HG02970 (cell line): ENCODE data around the gene TMEM119.
"Not testable (repeated sequence)": the region's sequence is repeated elsewhere in the genome, so short reads cannot be mapped to it uniquely, and the experiment has no call there.

ENCODE experiments used
- ATAC-seq: cut with Tn5 transposase; IDR thresholded peaks from one replicate; pipeline ENCODE4 v1.9.1; 2021; ENCODE audit warnings: mild to moderate bottlenecking, moderate library complexity, moderate number of reproducible peaks; ENCODE audit not compliant: unreplicated experiment, low FRiP score

TMEM119 gene

GRCh38 chr12:108635201-108635996, 37.5 kb upstream of the TMEM119 start:
- peak; percentile 40 for ATAC-seq

DNA sequence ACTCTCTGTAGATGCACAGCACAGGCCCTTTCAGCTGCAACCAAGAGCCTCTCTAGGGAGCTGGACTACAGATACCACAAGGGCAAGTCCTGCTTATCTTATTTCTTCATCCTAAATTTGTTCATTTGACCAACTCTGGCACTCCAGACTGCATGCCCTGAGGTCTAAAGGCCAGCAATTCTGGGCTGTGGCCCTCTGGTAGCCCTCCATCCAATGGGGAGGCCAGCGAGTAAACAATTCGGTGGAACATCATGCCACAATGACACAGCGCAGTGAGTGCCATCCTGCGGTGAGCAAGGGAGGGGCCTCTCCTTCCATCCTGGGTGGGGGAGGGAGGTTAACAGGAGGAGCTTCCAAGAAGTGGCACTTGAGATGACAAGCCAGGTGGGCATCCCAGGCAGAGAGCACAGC, 36.5 kb upstream of the TMEM119 start:
- ATAC-seq: no peak

GRCh38 chr12:108633534-108634248, 35.8 kb upstream of the TMEM119 start, which contains the start of gene SELPLG:
TSS of gene SELPLG (minus strand) at chr12:108633894. CDS start at chr12:108624307, 9,587 bp downstream.
- peak; percentile 49 for ATAC-seq

GRCh38 chr12:108633081-108633533, 35.2 kb upstream of the TMEM119 start:
- no peak for ATAC-seq

DNA sequence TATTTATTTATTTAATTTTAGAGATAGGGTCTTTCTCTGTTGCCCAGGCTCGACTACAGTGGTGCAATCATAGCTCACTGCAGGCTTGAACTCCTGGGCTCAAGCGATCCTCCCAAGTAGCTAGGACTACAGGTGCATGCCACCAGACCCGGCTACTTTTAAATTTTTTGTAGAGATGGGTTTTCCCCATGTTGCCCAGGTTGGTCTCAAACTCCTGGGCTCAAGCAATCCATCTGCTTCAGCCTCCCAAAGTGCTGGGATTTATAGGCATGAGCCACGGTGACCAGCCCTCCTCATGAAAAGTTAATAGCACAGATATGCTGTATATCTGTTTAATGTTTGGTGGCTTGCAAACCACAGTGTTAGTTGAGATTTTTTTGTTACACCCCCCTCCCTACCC, 33.4 kb upstream of the TMEM119 start:
- not testable (repeated sequence) for ATAC-seq

GRCh38 chr12:108630481-108631207, 32.8 kb upstream of the TMEM119 start:
- no peak for ATAC-seq

GRCh38 chr12:108629824-108630476, 32.1 kb upstream of the TMEM119 start:
- ATAC-seq: no peak

DNA sequence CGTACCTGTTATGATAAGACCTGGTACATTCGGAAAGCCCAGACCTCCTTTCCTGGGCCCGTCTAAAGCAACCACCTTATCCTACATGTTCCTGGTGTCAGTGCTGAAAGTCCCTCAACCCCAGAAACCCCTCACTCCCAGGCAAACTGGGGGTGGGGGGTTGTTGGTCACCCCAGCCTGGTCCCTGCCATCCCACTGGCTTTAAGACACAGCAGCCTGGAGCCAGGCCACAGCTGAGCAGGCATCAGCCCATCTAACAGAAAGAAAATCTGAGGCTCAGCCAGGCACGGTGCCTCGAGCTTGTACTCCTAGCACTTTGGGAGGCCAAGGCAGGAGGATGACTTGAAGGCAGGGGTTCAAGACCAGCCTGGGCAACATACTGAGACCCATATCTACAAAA, 31.3 kb upstream of the TMEM119 start:
- ATAC-seq: no peak

DNA sequence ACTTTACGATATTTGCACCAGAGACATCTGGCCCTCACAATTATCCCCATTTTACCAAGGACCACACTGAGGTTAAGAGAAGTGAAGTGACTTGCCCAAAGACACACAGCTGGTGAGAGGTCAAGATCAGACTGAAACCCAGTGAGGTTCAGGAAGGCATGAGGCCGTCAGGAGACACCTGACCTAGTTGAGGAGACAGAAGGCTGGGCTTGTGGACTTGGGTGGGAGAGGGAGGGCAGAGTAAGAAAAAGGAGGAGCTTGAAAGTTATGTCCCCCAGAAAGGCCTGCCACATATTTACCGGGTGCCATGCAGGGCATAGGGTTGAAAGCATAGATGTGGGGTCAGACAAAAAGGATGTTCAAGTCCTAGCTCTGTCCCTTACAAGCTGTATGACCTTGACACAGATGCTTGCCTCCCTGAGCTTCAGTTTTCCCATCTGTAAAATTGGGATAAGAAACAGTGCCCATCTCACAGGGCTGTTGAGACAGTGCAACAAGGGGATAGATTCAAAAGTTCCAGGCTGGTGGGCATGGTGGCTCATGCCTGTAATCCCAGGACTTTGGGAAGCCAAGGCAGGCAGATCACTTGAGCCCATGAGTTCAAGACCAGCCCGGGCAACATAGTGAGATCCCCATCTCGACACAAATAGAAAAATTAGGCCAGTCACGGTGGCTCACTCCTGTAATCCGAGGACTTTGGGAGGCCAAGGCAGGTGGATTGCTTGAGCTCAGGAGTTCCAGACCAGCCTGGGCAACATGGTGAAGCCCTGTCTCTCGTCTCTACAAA, 29.4 kb upstream of the TMEM119 start:
- no peak for ATAC-seq

DNA sequence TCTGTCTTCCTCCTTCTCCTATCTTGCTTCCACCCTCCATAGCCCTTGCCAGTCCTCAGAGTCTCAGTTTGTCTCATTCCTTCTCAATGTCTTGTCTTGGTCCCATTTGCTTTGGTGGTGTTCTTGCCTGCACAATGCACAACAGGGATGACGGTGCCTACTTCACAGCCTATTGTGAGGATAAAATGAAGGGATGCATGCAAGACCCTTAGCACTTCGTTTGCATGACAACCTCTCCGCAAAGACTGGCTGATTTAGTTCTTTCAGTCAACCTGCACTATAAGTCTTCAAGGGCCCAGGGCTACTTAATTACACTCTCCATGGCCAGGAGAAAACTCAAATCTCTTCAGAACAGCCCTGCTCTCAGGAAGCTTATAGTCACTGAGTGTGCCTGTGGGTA, 27.3 kb upstream of the TMEM119 start:
- no peak for ATAC-seq

GRCh38 chr12:108623577-108623976, 25.7 kb upstream of the TMEM119 start:
- ATAC-seq: no peak

GRCh38 chr12:108622921-108623514, 25.1 kb upstream of the TMEM119 start:
- ATAC-seq: no peak

DNA sequence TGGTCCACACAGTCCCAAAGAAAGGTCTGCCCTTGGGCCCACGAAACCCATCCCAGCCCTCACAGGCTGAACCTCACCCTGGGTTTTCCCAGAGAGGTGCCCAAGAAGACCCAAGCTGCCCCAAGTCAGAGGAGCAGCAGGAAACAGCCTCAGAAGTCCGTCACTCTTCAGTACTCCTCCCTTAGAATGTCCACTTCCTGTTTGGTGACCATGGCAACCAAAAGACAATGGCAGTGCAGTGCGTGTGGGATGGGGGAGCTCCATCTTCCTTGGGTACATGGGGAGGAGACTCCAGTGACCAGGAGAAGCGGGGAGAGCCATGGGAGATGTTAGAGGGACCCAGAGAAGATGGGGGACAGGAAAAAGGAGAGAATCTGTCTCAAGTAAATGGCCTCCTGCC, 24.5 kb upstream of the TMEM119 start:
- no peak for ATAC-seq

- ATAC-seq: no peak
Observed at GRCh38 chr12:108621161-108621560, 23.3 kb upstream of the TMEM119 start.

- ATAC-seq: no peak
Observed at GRCh38 chr12:108620236-108620879, 22.5 kb upstream of the TMEM119 start.

- ATAC-seq: no peak
Observed at GRCh38 chr12:108619369-108620160, 21.7 kb upstream of the TMEM119 start.

GRCh38 chr12:108618953-108619274, 21.0 kb upstream of the TMEM119 start:
- not testable (repeated sequence) for ATAC-seq
